Retinal pigment epithelial cell (primary cell): Measurements from ENCODE around the gene CDC42BPB.
A peak's percentile ranks its signal among the peaks of the same experiment; 100 is the strongest.

Source experiments
- DNase-seq: peaks from one replicate; pipeline ENCODE4 v3.0.0-alpha.2; 2010; ENCODE audit warnings: low read depth
- H3K4me3 ChIP-seq: 2 replicates; pipeline ENCODE4 v1.5.1; 2011; ENCODE audit warnings: mild to moderate bottlenecking, low read length, control low read depth, moderate library complexity
- TF ChIP-seq, protein P1 (sequence below): conservative IDR thresholded peaks from 2 replicates; pipeline ENCODE4 v1.5.1; 2011; ENCODE audit warnings: low read depth, low read length, control low read depth, inconsistent platforms

CDC42BPB gene

DNA sequence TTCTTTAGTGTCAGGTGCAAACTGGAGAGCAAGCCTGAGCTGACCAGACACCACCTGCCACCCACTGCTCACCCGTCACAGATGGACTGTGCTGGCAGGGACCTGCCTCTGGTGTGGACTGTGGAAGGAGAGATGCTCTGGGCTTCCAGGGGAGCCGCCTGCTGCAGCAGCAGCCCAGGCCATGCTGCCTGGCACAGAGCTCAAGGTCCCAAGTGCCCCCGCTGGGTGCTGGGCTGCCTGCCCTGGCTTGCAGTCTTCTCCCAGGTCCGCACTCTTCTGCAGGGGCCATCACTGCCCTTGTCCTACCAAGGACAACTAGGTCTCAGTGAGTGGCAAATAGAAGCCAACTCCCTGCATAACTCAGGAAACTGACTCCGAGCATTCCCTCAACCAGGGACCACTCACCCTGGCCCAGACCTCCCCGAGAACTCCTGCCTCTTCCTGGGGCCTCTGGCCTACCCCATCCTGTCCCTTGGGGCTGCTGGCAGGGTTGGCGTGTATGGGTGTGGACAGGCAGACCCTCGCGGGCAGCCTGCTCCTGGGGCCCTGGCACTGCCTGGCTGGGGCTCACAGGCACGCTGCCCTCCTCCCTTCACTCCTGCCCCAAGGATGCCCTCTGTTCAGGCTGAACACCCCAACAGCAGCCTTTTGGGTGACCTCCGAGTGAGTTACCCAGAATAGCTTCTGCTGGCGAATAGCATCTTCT lies 125.6 kb downstream of the CDC42BPB start:
- no peak for DNase-seq
- no peak overlapping the region for H3K4me3 ChIP-seq
- TF ChIP-seq, protein P1, sequence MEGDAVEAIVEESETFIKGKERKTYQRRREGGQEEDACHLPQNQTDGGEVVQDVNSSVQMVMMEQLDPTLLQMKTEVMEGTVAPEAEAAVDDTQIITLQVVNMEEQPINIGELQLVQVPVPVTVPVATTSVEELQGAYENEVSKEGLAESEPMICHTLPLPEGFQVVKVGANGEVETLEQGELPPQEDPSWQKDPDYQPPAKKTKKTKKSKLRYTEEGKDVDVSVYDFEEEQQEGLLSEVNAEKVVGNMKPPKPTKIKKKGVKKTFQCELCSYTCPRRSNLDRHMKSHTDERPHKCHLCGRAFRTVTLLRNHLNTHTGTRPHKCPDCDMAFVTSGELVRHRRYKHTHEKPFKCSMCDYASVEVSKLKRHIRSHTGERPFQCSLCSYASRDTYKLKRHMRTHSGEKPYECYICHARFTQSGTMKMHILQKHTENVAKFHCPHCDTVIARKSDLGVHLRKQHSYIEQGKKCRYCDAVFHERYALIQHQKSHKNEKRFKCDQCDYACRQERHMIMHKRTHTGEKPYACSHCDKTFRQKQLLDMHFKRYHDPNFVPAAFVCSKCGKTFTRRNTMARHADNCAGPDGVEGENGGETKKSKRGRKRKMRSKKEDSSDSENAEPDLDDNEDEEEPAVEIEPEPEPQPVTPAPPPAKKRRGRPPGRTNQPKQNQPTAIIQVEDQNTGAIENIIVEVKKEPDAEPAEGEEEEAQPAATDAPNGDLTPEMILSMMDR: no peak

DNA sequence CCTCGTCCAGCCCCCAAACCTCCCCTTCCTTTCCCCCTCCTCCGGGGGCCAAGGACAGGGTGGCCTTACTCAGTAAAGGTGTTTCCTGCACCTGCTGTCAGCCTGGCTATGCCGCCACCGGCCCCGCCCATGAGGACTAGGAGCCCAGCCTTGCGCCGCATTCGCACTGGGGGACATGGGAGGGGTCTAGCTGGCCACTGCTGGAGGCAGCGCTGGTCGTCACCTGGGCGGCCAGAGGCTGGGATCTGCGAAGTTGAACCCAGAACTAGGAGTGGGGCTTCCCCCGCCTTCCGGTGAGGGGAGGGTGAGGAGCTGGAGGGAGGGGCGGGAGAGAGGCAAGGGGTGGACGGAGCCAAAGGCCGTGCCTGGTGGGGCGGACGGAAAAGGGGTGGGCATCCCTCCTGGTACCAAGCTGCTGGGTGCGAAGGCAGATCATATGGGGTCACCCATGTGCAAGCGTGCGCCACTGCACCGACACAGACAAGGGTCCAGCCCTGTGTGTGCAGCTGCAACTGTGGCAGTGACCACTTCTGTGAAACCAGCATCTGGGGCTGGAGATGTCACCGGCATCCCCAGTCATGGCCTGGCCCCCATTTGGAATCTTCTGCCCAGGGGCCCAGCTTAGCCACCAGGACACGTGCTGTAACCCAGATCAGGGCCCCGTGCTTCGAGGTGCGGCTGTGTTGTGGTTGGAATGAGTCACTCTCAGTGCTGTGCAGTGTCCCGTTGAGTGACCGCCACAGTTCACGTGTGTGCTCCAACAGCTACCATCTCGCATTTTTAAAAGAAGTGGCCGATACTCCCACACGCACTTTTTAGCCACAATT lies 126.4 kb downstream of the CDC42BPB start:
- TF ChIP-seq, protein P1: no peak
- no peak overlapping the region for H3K4me3 ChIP-seq
- DNase-seq: peak; percentile 34

DNA sequence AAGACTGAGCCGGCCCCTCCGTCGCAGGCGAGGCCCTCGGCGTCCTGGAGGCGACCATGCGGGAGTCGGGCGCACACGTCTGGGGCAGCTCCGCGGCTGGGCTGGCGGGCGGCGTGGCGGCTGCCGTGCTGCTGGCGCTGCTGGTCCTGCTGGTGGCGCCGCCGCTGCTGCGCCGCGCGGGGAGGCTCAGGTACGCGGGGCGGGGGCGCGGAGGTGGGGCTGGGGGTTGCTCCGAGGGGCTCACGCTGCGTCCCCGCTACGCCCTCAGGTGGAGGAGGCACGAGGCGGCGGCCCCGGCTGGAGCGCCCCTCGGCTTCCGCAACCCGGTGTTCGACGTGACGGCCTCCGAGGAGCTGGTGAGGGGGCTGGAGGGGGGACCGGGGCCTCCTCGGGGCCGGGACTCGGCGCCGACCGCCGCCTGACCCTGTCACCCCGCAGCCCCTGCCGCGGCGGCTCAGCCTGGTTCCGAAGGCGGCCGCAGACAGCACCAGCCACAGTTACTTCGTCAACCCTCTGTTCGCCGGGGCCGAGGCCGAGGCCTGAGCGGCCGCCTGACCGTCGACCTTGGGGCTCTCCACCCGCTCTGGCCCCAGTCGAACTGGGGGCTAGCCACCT lies 127.1 kb downstream of the CDC42BPB start:
- DNase-seq: no peak
- no peak overlapping the region for H3K4me3 ChIP-seq
- TF ChIP-seq, protein P1: no peak

DNA sequence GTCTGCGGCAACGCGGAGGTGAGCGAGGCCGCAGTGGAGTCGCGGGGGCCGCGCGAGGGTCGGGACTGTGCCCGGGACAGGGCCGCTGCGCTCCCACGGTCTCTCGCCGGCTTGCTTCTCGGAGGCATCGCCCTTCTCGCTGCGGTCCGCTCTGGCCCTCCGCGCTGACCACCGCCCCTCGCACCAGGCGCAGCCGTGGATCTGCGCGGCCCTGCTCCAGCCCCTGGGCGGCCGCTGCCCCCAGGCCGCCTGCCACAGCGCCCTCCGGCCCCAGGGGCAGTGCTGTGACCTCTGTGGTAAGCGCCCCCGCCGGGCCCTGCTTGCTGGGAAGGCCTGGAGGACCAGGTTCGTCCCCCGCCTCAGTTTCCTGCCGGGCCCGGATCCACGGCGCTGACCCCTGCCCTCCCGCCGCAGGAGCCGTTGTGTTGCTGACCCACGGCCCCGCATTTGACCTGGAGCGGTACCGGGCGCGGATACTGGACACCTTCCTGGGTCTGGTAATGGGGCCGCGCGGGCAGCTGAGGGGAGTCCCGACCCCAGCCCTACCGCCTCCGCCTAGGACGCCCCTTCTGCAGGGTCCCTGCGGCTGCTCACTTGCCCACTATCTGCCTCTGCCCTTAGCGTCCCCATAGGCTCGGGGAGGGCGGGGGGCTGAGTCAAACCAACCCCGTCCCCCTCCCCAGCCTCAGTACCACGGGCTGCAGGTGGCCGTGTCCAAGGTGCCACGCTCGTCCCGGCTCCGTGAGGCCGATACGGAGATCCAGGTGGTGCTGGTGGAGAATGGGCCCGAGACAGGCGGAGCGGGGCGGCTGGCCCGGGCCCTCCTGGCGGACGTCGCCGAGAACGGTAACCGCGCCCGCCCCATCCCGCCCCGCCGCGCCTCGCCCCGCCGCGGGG lies 127.9 kb downstream of the CDC42BPB start:
- DNase-seq: no peak
- TF ChIP-seq, protein P1: no peak
- H3K4me3 ChIP-seq: no peak overlapping the region

DNA sequence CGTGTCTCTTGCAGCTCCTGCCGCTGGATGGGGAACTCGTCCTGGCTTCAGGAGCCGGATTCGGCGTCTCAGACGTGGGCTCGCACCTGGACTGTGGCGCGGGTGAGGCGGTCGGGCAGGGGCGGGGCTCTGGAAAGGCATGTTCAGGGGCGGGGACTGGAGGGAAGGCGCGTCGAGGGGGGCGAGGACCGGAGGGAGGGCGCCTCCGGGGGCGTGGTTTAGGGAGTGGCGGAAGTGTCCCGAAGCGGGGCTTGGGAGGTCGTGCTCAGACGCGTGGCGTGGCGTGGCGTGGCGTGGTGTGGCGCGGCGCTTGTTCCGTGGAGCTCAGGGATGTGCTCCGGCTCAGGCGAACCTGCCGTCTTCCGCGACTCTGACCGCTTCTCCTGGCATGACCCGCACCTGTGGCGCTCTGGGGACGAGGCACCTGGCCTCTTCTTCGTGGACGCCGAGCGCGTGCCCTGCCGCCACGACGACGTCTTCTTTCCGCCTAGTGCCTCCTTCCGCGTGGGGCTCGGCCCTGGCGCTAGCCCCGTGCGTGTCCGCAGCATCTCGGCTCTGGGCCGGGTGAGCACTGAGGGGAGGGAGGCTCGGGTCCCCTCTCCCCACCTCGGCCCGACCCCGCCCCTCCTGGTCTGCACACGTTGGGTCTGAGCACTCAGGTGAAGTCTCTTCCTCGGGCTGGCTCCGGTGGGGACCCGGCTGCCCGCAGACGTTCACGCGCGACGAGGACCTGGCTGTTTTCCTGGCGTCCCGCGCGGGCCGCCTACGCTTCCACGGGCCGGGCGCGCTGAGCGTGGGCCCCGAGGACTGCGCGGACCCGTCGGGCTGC lies 128.7 kb downstream of the CDC42BPB start:
- TF ChIP-seq, protein P1: no peak
- peak overlapping the region; percentile 29 for H3K4me3 ChIP-seq
- no peak for DNase-seq

DNA sequence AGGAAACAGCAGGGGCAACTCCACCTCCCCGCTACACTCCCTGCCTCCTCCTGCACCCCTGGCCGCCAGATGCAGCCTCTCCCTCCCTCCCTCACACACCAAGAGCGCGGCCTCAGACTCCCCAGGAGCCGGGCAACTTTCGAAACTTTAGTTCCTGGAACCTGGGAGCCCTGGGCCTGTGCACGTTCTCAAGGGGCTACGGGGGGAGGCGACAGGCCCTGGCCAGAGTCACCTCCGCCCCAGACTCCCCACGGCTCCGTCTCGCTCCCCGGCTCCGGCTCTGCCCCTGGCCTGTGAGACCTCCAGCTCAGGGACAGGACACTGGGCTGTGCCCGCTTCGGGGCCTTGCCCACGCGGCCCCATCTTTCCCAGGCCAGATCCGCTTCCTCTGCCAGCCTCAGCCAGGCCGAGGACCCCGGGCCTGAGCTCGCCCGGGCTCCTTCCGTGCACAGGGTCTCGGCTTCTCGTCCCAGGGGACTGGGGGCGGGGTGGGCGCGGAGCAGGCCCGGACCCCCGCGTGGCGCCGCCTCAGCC lies 129.4 kb downstream of the CDC42BPB start:
- H3K4me3 ChIP-seq: peak overlapping the region; percentile 29
- no peak for DNase-seq

More for the DNA sequence above, 129.4 kb downstream of the CDC42BPB start:
- TF ChIP-seq, protein P1: no peak
